HEK293 (cell line): ENCODE results near the gene PRR5.

Source experiments
- RBAK ChIP-seq: fragments of 450-650 bp; formaldehyde crosslinking; IDR thresholded peaks from 2 replicates; pipeline ENCODE4 v1.5.1; 2016; ENCODE audit warnings: missing biosample characterization, missing genetic modification characterization
- YY1 ChIP-seq: fragments of 450-650 bp; formaldehyde crosslinking; IDR thresholded peaks from 2 replicates; pipeline ENCODE4 v1.5.1; 2018; ENCODE audit warnings: missing biosample characterization, missing genetic modification characterization
- ZBTB7A ChIP-seq: fragments of 450-650 bp; formaldehyde crosslinking; IDR thresholded peaks from 2 replicates; pipeline ENCODE4 v1.5.1; 2016; ENCODE audit warnings: low read depth, missing biosample characterization, missing genetic modification characterization
- ZNF10 ChIP-seq: fragments of 450-650 bp; formaldehyde crosslinking; IDR thresholded peaks from 2 replicates; pipeline ENCODE4 v1.5.1; 2017; ENCODE audit warnings: missing biosample characterization, missing genetic modification characterization
- ZNF274 ChIP-seq, 2 experiments: fragments of 200-500 bp in 1 of 2; fragments of 450-650 bp in 1 of 2; sonication (Bioruptor generic) in 1 of 2; formaldehyde crosslinking in 1 of 2; IDR thresholded peaks; 2 replicates each; pipeline versions ENCODE4 v1.5.1 to v1.6.1; 2014 to 2016; ENCODE audit warnings: borderline replicate concordance in 1 of 2, inconsistent platforms in 1 of 2, low read length in 1 of 2, missing biosample characterization in 1 of 2, missing genetic modification characterization in 1 of 2
- ZNF354C ChIP-seq: fragments of 450-650 bp; formaldehyde crosslinking; IDR thresholded peaks from 2 replicates; pipeline ENCODE4 v1.5.1; 2016; ENCODE audit warnings: missing biosample characterization, missing genetic modification characterization, low read depth, borderline replicate concordance
- ZNF366 ChIP-seq: fragments of 450-650 bp; formaldehyde crosslinking; conservative IDR thresholded peaks from 2 replicates; pipeline ENCODE4 v1.5.1; 2016; ENCODE audit warnings: missing biosample characterization, missing genetic modification characterization
- ZNF48 ChIP-seq: fragments of 450-650 bp; formaldehyde crosslinking; IDR thresholded peaks from 2 replicates; pipeline ENCODE4 v1.5.1; 2016; ENCODE audit warnings: missing biosample characterization, missing genetic modification characterization
- ZNF792 ChIP-seq: fragments of 450-650 bp; formaldehyde crosslinking; IDR thresholded peaks from 2 replicates; pipeline ENCODE4 v1.5.1; 2016; ENCODE audit warnings: missing biosample characterization, missing genetic modification characterization
- TF ChIP-seq, protein P1 (sequence below): fragments of 450-650 bp; formaldehyde crosslinking; IDR thresholded peaks from 2 replicates; pipeline ENCODE4 v1.5.1; 2016; ENCODE audit warnings: missing biosample characterization, missing genetic modification characterization
- TF ChIP-seq, protein P2 (sequence below): fragments of 450-650 bp; formaldehyde crosslinking; IDR thresholded peaks from 2 replicates; pipeline ENCODE4; 2016; ENCODE audit warnings: missing biosample characterization, missing genetic modification characterization
- TF ChIP-seq, protein P3 (sequence below): fragments of 450-650 bp; formaldehyde crosslinking; IDR thresholded peaks from 2 replicates; pipeline ENCODE4 v1.5.1; 2016; ENCODE audit warnings: missing biosample characterization, missing genetic modification characterization
- TF ChIP-seq, protein P4 (sequence below): fragments of 450-650 bp; formaldehyde crosslinking; IDR thresholded peaks from 2 replicates; pipeline ENCODE4 v1.5.1; 2016; ENCODE audit warnings: missing biosample characterization, missing genetic modification characterization

DNA sequence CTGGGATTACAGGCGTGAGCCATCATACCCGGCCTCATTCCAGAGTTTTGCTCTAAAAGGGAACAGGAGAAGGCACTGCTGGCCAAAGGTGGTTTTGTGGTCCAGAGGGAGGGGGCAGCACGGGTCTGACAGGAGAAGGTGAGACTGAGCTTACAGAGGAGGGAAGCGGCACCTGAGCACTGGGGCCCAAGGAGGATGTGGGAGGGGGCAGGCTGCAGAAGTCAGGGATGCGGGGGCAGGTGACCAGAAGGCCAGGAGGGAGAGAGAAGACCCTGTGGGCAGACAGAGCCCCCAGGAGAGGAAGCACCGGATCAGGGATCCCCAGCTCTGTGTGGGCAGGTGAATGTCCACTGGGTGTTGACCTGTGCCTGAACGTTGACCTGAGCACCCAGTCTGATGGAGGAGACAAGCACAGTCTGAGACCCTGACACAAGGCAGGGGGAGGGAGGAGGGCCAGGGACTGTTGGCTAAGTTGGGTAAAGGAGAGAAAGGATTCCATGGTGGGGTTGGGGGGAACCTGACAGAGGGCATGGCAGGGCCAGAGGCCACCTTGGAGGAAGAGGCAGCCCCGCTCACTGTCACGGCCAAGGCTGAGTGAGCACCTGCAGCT lies 12.0 kb upstream of the PRR5 start:
- TF ChIP-seq, protein P1, sequence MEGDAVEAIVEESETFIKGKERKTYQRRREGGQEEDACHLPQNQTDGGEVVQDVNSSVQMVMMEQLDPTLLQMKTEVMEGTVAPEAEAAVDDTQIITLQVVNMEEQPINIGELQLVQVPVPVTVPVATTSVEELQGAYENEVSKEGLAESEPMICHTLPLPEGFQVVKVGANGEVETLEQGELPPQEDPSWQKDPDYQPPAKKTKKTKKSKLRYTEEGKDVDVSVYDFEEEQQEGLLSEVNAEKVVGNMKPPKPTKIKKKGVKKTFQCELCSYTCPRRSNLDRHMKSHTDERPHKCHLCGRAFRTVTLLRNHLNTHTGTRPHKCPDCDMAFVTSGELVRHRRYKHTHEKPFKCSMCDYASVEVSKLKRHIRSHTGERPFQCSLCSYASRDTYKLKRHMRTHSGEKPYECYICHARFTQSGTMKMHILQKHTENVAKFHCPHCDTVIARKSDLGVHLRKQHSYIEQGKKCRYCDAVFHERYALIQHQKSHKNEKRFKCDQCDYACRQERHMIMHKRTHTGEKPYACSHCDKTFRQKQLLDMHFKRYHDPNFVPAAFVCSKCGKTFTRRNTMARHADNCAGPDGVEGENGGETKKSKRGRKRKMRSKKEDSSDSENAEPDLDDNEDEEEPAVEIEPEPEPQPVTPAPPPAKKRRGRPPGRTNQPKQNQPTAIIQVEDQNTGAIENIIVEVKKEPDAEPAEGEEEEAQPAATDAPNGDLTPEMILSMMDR (tag by site-specific recombination): no peak
- TF ChIP-seq, protein P2, sequence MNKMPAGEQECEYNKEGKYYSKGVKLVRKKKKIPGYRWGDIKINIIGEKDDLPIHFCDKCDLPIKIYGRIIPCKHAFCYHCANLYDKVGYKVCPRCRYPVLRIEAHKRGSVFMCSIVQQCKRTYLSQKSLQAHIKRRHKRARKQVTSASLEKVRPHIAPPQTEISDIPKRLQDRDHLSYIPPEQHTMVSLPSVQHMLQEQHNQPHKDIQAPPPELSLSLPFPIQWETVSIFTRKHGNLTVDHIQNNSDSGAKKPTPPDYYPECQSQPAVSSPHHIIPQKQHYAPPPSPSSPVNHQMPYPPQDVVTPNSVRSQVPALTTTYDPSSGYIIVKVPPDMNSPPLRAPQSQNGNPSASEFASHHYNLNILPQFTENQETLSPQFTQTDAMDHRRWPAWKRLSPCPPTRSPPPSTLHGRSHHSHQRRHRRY (tag by site-specific recombination): no peak
- TF ChIP-seq, protein P3, sequence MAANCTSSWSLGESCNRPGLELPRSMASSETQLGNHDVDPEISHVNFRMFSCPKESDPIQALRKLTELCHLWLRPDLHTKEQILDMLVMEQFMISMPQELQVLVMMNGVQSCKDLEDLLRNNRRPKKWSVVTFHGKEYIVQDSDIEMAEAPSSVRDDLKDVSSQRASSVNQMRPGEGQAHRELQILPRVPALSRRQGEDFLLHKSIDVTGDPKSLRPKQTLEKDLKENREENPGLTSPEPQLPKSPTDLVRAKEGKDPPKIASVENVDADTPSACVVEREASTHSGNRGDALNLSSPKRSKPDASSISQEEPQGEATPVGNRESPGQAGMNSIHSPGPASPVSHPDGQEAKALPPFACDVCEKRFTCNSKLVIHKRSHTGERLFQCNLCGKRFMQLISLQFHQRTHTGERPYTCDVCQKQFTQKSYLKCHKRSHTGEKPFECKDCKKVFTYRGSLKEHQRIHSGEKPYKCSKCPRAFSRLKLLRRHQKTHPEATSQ (tag by site-specific recombination): no peak
- no peak for TF ChIP-seq ZNF10 (tag by site-specific recombination)
- no peak for TF ChIP-seq ZNF354C (tag by site-specific recombination)
- TF ChIP-seq RBAK (tag by site-specific recombination): no peak
- TF ChIP-seq ZNF48 (tag by site-specific recombination): no peak
- no peak for TF ChIP-seq ZNF792 (tag by site-specific recombination)
- TF ChIP-seq ZBTB7A (tag by site-specific recombination): no peak
- TF ChIP-seq ZNF274 (IDR thresholded peaks at IDR 0.05; ENCODE audit: low read length): no peak
- TF ChIP-seq ZNF274 (tag by site-specific recombination; IDR thresholded peaks at IDR 0.05; ENCODE audit: borderline replicate concordance): no peak
- TF ChIP-seq, protein P4, sequence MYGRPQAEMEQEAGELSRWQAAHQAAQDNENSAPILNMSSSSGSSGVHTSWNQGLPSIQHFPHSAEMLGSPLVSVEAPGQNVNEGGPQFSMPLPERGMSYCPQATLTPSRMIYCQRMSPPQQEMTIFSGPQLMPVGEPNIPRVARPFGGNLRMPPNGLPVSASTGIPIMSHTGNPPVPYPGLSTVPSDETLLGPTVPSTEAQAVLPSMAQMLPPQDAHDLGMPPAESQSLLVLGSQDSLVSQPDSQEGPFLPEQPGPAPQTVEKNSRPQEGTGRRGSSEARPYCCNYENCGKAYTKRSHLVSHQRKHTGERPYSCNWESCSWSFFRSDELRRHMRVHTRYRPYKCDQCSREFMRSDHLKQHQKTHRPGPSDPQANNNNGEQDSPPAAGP (tag by site-specific recombination): no peak
- no peak for TF ChIP-seq ZNF366
- no peak for TF ChIP-seq YY1 (tag by site-specific recombination)
